ENCODE data around the gene C3orf20. TPM values are rescaled to one million over a fixed set of nuclear protein-coding genes. Genes with fewer than 3 reads are reported as not detected.

The C3orf20 gene
- total and polyA plus RNA-seq, 2 donors (not counting 1 experiment from before 2014, with no cell fraction given), result 0.12 to 0.34 TPM

DNA sequence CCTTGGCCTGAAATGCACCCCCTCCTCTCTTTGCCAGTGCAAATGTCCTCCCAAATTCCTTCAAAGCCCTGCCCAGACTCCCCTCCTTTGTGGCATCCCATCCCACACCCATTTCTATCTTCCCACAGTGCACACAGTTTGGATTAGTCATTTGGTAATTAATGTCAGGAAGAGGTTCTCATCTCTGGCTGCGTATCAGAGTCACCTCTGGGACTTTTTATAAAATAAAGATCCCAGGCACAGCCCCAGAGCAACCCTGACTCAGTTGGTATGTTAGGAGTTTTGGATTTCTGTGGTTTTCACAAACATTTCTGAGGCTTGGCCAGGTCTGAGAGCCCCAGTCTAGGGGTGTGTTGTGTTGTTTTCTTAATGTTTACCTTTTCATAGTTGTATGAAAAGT, 41.6 kb downstream of the C3orf20 start:
- no peak for ATAC-seq (ENCODE audit: low read depth)
- peaks cover 8% of the 10 kb centered on the region for H3K9me3 Mint-ChIP-seq (ENCODE audit: insufficient read depth)

DNA sequence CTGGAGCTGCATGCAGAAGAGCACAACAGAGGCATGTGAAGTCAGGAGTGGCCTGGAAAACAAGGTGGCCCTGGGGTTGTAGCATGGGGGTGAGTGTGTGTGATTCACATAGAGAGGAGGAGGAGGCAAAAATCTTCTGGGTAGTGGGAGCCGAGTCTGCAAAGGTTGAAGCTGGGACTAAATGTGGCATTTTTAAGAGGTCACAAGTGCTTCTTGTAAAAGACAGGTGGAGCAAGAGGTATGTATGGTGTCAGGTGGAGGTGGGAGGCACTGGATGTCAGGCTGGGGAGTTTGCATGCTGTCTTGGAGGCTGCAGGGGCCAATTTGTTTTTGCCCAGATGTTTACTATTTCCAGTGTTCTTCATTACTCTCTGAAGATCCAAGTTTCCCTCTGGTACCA, 42.4 kb downstream of the C3orf20 start:
- WGBS (ENCODE audit: insufficient coverage), result 75% methylated on average over 1 of the region's 1 CpG
- Histone ChIP-seq H3K36me3 (replicated peaks in 1 of 2; ENCODE audit: control extremely low read depth in 1 of 2, control insufficient read depth in 1 of 2, extremely low read depth in 1 of 2, insufficient read depth in 2 of 2, low read length in 1 of 2) (no peaks in the 10 kb centered on the region), H3K9ac (ENCODE audit: low read length) (no peak overlapping the region), H3K4me3 (ENCODE audit: control extremely low read depth in 1 of 5, extremely low read depth in 1 of 5, insufficient read depth in 1 of 5, low read depth in 2 of 5, low read length in 4 of 5) (no peak overlapping the region), H3K9me3 (ENCODE audit: control extremely low read depth in 1 of 3, control insufficient read depth in 2 of 3, insufficient read depth in 1 of 3, low read length in 2 of 3) (peaks cover 0 to 12% (median 5%) of the 10 kb centered on the region in 3 donors), H3K27ac (ENCODE audit: low read length in 2 of 2) (no peak overlapping the region), H3K27me3 (replicated peaks in 1 of 4; ENCODE audit: control extremely low read depth in 1 of 4, control insufficient read depth in 3 of 4, insufficient read depth in 4 of 4, low read length in 3 of 4) (no peaks in the 10 kb centered on the region), H3K4me2 (replicated peaks; ENCODE audit: low read depth, low read length, poor library complexity, severe bottlenecking) (no peak overlapping the region), H3K4me1 (ENCODE audit: control insufficient read depth in 2 of 2, insufficient read depth in 2 of 2, low read length in 2 of 2) (no peaks in the 10 kb centered on the region), H4K20me1 (ENCODE audit: control insufficient read depth, insufficient read depth, low read length, poor library complexity, severe bottlenecking) (no peaks in the 10 kb centered on the region), H2AFZ (ENCODE audit: insufficient read depth, low read depth, low read length, poor library complexity, severe bottlenecking) (no peak overlapping the region), H3K79me2 (ENCODE audit: control insufficient read depth, insufficient read depth, low read length) (no peaks in the 10 kb centered on the region)
- no peak for ATAC-seq (ENCODE audit: low read depth)
- intact Hi-C loops (cut with micrococcal nuclease), result no loop called here
- ChIA-PET CTCF (no interaction called here), POLR2A (no interaction called here)
- H3K27me3 Mint-ChIP-seq, result no peaks in the 10 kb centered on the region
- TF ChIP-seq, protein P1, sequence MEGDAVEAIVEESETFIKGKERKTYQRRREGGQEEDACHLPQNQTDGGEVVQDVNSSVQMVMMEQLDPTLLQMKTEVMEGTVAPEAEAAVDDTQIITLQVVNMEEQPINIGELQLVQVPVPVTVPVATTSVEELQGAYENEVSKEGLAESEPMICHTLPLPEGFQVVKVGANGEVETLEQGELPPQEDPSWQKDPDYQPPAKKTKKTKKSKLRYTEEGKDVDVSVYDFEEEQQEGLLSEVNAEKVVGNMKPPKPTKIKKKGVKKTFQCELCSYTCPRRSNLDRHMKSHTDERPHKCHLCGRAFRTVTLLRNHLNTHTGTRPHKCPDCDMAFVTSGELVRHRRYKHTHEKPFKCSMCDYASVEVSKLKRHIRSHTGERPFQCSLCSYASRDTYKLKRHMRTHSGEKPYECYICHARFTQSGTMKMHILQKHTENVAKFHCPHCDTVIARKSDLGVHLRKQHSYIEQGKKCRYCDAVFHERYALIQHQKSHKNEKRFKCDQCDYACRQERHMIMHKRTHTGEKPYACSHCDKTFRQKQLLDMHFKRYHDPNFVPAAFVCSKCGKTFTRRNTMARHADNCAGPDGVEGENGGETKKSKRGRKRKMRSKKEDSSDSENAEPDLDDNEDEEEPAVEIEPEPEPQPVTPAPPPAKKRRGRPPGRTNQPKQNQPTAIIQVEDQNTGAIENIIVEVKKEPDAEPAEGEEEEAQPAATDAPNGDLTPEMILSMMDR (IDR thresholded peaks at IDR 0.05), result no peak
- H3K4me1 Mint-ChIP-seq, result peaks cover 3% of the 10 kb centered on the region
- no peak overlapping the region for H3K4me3 Mint-ChIP-seq
- H3K9me3 Mint-ChIP-seq (ENCODE audit: insufficient read depth), result peaks cover 8% of the 10 kb centered on the region
- no peak for DNase-seq
- no peak overlapping the region for H3K27ac Mint-ChIP-seq

More for the DNA sequence above, 41.6 kb downstream of the C3orf20 start:
- no peaks in the 10 kb centered on the region for H3K27me3 Mint-ChIP-seq
- H3K4me2 ChIP-seq (replicated peaks; ENCODE audit: low read depth, low read length, poor library complexity, severe bottlenecking), result no peak overlapping the region
- WGBS (ENCODE audit: insufficient coverage), result no CpG with 5 or more reads among the region's 1 CpG
- DNase-seq, result no peak
- H3K9me3 ChIP-seq (ENCODE audit: control extremely low read depth in 1 of 3, control insufficient read depth in 2 of 3, insufficient read depth in 1 of 3, low read length in 2 of 3), result peaks cover 0 to 17% (median 5%) of the 10 kb centered on the region in 3 donors
- TF ChIP-seq EZH2 (IDR thresholded peaks at IDR 0.05; ENCODE audit: borderline replicate concordance, insufficient read depth, low read depth, low read length, poor library complexity, severe bottlenecking), result no peak
- TF ChIP-seq, protein P1 (IDR thresholded peaks at IDR 0.05), result no peak
- ChIA-PET POLR2A (no interaction called here), CTCF (no interaction called here)
- H3K4me3 ChIP-seq (ENCODE audit: control extremely low read depth in 1 of 5, extremely low read depth in 1 of 5, insufficient read depth in 1 of 5, low read depth in 2 of 5, low read length in 4 of 5), result no peak overlapping the region
- no peak overlapping the region for H3K9ac ChIP-seq (ENCODE audit: low read length)
- H2AFZ ChIP-seq (ENCODE audit: insufficient read depth, low read depth, low read length, poor library complexity, severe bottlenecking), result no peak overlapping the region
- no peaks in the 10 kb centered on the region for H4K20me1 ChIP-seq (ENCODE audit: control insufficient read depth, insufficient read depth, low read length, poor library complexity, severe bottlenecking)
- intact Hi-C loops (cut with micrococcal nuclease), result no loop called here
- H3K27me3 ChIP-seq (replicated peaks in 1 of 4; ENCODE audit: control extremely low read depth in 1 of 4, control insufficient read depth in 3 of 4, insufficient read depth in 4 of 4, low read length in 3 of 4), result no peaks in the 10 kb centered on the region
- no peak overlapping the region for H3K4me3 Mint-ChIP-seq
- no peaks in the 10 kb centered on the region for H3K79me2 ChIP-seq (ENCODE audit: control insufficient read depth, insufficient read depth, low read length)
- H3K4me1 ChIP-seq (ENCODE audit: control insufficient read depth in 2 of 2, insufficient read depth in 2 of 2, low read length in 2 of 2), result no peaks in the 10 kb centered on the region
- no peak overlapping the region for H3K27ac ChIP-seq (ENCODE audit: low read length in 2 of 2)
- H3K36me3 ChIP-seq (replicated peaks in 1 of 2; ENCODE audit: control extremely low read depth in 1 of 2, control insufficient read depth in 1 of 2, extremely low read depth in 1 of 2, insufficient read depth in 2 of 2, low read length in 1 of 2), result no peaks in the 10 kb centered on the region
- H3K27ac Mint-ChIP-seq, result no peak overlapping the region
- peaks cover 3% of the 10 kb centered on the region for H3K4me1 Mint-ChIP-seq
